ENCODE data around the gene USP46. TPM values are rescaled to one million over a fixed set of nuclear protein-coding genes. Genes with fewer than 3 reads are reported as not detected.

Gene USP46, protein sequence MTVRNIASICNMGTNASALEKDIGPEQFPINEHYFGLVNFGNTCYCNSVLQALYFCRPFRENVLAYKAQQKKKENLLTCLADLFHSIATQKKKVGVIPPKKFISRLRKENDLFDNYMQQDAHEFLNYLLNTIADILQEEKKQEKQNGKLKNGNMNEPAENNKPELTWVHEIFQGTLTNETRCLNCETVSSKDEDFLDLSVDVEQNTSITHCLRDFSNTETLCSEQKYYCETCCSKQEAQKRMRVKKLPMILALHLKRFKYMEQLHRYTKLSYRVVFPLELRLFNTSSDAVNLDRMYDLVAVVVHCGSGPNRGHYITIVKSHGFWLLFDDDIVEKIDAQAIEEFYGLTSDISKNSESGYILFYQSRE
- 11.0 and 11.7 TPM in 2 replicates for total RNA-seq

DNA sequence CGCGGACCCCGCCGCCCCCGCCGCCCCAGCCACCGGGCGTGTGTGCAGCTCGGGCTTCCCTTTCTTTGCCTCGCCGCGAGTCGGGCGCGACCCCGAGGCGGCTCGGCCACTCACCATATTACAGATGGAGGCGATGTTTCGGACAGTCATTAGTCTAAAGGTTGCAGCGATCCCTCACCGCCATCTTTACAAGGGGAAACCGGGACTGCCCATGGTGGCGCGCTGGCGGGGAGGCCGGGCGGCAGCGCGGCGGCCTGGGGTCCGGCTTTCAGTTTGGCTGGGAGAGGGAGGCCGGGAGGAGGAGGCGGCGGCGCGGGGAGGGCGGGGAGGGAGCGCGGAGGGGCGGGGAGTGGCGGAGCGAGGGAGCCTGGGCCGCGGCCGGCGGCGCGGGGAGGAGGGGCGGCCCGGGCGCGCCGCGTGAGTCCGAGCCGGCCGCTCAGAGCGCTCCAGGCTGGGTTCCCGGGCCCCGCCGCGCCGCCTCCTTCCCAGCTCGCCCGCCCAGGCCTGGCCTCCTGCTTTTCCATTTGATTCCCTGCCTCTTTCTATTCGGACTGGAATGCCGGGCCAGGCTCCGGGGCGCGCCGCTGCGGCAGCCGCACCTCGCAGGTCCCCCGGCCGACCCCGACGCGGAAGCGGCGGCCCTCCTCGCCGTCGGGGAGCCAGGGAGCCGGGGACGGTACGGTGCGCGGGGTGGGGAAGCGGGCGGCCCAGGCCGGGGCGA is at the start of gene USP46:
TSS of gene USP46 (minus strand) at position 301 of the 721 bp plus-strand sequence. CDS start at position 150, 151 bp downstream.

Other genes with a start within 250 kb of the USP46 start
- 0.58 and 0.68 TPM in 2 replicates for gene ERVMER34-1, start 92.1 kb upstream of the USP46 start, total RNA-seq
- 0.93 and 6.4 TPM in 2 replicates for gene RASL11B, start 203.0 kb upstream of the USP46 start, total RNA-seq